ENCODE measurements around the gene PALLD.
A peak's percentile ranks its signal among the peaks of the same experiment; 100 is the strongest.

Gene PALLD

GRCh38 chr4:168659741-168660465, 163.1 kb downstream of the PALLD start:
- DNase-seq (ENCODE audit: insufficient read length, low spot score) (no peak), FAIRE-seq (no peak)

DNA sequence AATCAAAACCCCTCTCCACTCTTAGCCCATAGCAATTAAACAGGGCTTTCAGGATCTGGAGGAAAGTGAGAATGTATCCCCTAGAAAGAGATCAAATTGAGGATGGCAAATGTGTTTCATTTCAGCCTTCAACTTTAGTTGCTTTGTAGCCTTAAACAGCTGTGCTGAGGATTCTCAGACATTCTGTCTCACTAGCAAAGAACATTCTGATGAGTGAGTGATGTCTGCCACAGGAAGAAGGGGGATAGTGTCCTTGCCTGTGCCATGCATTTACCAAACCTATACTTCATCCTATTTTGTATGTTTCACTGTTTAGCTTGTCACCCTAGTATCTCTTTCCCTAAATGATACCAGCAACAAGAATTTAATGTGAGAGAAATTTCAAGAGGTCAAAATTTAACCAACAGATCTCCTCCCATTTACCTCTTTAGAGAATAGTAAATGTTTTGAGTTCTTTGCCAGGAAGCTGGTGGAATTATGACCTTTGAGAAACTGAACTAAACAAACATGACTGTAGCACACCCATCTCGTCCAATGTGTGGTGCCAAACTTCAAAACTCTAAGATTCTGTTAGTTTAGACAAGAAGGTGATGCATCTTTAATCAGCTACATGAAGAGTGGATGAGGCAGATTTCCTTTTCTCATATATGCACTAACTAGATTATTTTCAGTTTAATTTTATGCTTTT, 165.6 kb downstream of the PALLD start:
- DNase-seq (ENCODE audit: insufficient read length, low spot score) (no peak), FAIRE-seq (no peak)

DNA sequence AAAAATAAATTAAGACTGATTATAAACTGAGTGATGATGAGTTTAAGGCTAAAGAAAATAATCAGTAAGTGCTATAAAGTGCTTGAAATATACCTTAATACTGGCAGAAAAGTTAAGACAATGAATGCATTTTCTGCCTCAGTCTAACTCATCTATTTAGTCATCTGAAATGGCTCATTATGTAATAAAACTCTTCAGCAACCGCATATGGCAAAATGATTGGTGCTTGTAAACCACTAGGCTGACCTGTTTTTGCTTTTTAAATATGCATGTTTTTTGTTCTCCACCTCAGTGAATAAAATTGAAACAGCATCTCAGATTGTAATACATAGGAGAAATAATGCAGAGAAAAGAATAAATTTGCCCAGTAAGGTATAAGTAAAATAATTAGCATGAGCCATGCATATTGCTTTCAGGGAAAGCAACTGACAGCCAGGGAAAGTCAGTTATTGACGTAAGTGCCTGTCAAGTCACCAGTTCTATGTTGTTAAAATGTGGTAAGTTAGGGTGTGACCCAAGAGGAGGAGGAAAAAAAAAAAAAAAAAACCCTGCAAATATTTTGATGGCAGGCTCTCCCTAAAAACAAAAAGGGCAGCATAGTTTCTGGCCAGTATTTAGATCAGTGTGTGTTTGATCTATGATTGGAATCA, 167.5 kb downstream of the PALLD start:
- no peak for FAIRE-seq
- no peak for DNase-seq (ENCODE audit: insufficient read length, low spot score)

- FAIRE-seq, result no peak
- DNase-seq (ENCODE audit: insufficient read length, low spot score), result no peak
Measured at GRCh38 chr4:168666531-168666930, 169.7 kb downstream of the PALLD start.

DNA sequence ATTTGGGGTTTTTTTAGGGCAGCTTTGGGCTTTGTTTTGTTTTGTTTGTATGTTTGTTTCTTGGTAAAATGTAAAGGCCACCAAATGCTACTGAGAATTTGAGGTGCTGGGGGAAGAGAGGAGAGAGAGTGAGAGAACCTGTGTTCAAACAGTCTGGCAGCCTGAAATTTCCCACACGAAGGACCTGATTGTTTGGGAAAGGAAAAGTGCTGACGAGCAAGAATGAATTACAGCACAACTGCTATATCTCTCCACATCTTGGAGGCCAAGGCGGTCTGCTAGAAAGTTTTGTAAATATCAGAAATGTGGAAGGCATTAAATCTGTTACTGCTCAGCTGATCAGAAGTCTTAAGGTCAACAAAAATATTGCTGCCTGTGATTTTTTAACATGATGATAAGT, 170.5 kb downstream of the PALLD start:
- DNase-seq (ENCODE audit: insufficient read length, low spot score) (no peak), FAIRE-seq (no peak)

DNA sequence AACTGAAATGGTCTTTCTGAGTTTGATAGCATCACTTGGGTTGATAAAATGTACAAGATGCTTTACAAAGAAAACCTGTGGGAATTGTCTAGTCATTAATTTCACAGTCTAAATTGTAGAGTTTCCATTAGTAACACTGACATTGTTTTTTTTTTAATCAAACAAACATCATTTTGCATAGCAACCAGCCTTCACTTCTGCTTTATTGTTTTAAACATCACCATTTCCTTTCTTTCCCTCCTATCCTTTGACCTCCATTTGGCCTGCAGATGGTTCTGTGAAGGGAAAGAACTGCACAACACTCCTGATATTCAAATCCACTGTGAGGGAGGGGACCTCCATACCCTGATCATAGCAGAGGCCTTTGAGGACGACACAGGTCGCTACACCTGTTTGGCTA, 171.1 kb downstream of the PALLD start:
- FAIRE-seq (no peak), DNase-seq (ENCODE audit: insufficient read length, low spot score) (no peak)

DNA sequence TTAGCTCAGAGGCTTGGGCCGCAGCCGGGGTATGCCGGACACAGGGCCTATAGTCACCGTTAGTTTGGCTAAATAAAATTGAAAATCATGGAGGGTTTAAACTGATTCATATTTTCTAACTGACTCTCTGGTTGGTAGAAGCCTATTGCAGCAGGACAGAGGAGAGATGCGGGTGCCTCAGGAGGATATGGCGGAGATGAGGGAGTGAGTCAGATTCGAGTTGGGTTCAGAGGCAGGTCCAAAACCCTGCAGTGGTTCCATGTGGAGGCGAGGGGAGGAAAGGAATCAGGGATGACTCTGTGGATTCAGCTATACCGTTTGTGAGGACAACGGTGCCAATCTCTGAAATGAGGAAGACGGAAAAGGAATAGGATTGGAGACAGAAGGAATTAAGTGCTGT, 176.6 kb downstream of the PALLD start:
- no peak for FAIRE-seq

GRCh38 chr4:168674077-168674747, 177.4 kb downstream of the PALLD start:
- FAIRE-seq, result no peak

More for the DNA sequence above, 176.6 kb downstream of the PALLD start:
- DNase-seq (ENCODE audit: insufficient read length, low spot score), result no peak

GRCh38 chr4:168674866-168675265, 178.0 kb downstream of the PALLD start:
- DNase-seq (ENCODE audit: insufficient read length, low spot score) (no peak), FAIRE-seq (no peak)

More at GRCh38 chr4:168674077-168674747, 177.4 kb downstream of the PALLD start:
- no peak for DNase-seq (ENCODE audit: insufficient read length, low spot score)

DNA sequence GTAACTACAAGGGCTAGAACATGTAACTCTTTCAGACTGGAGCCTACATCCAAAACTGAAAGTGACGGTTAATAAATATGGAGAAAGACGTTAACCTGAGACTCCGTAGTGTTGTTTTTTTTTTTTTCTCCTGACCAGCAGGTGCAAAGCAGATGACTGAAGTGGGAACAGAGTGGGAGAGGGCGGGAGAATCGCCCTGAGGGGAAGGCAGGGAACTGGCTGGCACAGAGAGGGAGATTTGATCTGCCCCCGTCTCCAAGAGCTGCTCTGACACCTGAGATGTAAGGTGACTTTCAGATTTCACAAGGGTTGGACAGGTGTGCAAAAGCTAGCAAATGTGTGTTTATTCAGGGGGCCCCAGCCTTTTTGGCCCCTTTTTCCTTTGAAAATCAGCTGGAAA, 180.2 kb downstream of the PALLD start:
- FAIRE-seq (no peak), DNase-seq (ENCODE audit: insufficient read length, low spot score) (no peak)

- FAIRE-seq (no peak), DNase-seq (ENCODE audit: insufficient read length, low spot score) (no peak)
Measured at GRCh38 chr4:168677879-168678278, 181.0 kb downstream of the PALLD start.

GRCh38 chr4:168678751-168679366, 182.0 kb downstream of the PALLD start:
- FAIRE-seq (no peak), DNase-seq (ENCODE audit: insufficient read length, low spot score) (no peak)

DNA sequence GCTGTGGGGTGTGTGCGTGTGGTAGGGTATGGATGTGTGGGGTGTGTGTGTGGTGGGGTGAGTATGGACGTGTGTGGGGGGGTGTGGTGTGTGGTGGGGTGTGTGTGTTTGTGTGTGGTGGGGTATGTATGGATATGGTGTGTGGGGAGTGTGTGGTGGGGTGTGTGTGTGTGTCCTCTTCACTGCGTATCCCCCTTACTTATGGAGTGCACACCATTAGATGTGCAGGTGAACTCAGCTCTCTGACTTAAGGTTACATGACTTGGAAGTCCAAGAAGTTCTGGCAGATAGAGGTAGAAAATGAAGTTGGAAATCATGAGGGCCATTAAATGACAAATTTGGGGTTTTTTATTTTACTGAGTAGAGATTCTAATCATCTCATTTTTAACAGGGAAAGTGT, 182.5 kb downstream of the PALLD start:
- FAIRE-seq (no peak), DNase-seq (ENCODE audit: insufficient read length, low spot score) (no peak)

DNA sequence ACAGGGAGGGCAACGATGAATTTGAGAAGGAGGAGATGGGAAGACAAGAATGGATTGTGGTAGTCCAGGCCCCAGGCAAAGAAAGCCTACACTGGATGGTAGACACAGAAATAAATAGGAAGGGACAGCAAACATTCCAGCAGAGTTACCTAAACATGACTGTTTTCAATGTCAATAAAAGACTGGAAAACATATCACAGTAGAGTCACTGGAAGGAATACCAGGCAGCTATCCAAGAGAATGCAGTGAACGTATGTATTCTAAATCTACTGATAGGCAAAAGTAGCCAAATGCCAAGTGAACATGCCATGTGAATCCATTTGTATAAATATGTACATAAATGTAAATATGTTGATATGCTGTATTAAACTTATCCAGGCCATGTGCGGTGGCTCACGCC, 183.0 kb downstream of the PALLD start:
- DNase-seq (ENCODE audit: insufficient read length, low spot score), result no peak
- FAIRE-seq, result no peak

DNA sequence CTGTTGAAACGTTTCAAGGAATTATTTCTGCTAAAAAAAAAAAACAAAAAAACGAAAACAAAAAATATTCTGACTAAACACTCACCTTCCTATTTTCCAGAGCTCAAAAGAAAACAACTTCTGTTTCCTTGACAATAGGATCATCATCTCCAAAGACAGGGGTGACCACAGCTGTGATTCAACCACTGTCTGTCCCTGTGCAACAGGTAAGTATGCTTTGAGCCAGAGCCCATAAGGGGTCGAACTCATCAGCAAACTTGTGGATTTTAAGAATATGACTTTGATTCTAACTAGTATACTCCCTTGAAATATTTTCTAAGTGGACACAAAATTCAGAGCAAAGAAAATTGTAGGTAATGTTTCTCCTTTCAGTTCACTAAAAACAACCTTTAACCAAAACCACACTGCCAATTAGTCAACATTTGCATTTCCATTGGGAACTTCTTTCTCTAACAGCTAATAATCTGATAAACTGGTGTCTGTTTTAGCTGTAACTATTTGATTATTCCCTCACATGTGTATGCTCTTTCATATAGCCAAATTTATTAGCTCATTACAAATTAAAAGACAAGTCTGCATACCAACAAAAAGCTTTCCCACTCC, 186.1 kb downstream of the PALLD start:
- DNase-seq (ENCODE audit: insufficient read length, low spot score) (no peak), FAIRE-seq (no peak)

DNA sequence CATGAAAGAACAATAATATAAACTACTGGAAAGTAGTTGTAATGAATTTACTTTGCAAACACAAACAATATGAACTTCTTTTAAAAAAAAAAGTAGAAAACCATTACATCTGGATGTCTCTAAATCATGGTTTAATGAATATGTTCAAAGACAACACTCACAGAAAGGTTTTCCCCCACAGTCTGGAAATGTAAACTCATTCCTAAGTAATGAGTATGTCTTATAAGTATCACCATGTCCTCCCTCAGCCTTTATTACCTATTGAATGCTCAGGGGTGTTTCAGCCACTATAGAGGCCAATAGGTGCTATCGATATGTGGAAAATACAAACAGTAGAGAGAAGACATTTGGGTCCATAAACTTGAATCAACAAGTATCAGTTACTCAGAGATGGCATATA, 186.7 kb downstream of the PALLD start:
- FAIRE-seq (peak; percentile 11), DNase-seq (ENCODE audit: insufficient read length, low spot score) (no peak)

- FAIRE-seq, result peak; percentile 87
- DNase-seq (ENCODE audit: insufficient read length, low spot score), result no peak
Measured at GRCh38 chr4:168685136-168685809, 188.4 kb downstream of the PALLD start.

- FAIRE-seq (no peak), DNase-seq (ENCODE audit: insufficient read length, low spot score) (no peak)
Measured at GRCh38 chr4:168688584-168688983, 191.7 kb downstream of the PALLD start.

DNA sequence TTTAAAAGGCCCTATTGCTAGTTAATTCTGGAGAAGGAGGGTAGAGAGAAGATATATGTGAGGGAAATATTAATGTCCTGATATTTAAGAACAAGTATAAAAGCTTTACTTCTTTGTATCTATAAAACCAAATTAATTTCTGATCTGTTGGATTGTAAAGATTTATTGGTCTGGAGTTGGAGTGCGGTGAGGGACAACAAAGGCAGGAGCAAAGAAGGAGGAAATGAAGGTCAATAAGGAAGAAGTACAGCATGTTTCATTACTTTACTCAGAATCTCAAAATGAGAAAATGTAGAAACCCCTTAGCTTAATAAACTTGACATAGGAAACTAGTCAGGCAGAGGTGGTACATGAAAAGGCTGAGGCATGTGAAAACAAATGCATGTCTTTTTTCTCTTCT, 192.9 kb downstream of the PALLD start:
- no peak for DNase-seq (ENCODE audit: insufficient read length, low spot score)
- FAIRE-seq, result no peak

GRCh38 chr4:168690199-168690598, 193.3 kb downstream of the PALLD start:
- DNase-seq (ENCODE audit: insufficient read length, low spot score), result no peak
- FAIRE-seq, result no peak

Measured in GM19239 (cell line).